ENCODE data around the gene ATXN7L1. TPM values are rescaled to one million over a fixed set of nuclear protein-coding genes. Genes with fewer than 3 reads are reported as not detected.

The ATXN7L1 gene
- total and polyA plus RNA-seq, 2 of the 13 experiments (the other 11 are each of a cell fraction or from before 2014, with no cell fraction given): 4.1 to 7.8 TPM

DNA sequence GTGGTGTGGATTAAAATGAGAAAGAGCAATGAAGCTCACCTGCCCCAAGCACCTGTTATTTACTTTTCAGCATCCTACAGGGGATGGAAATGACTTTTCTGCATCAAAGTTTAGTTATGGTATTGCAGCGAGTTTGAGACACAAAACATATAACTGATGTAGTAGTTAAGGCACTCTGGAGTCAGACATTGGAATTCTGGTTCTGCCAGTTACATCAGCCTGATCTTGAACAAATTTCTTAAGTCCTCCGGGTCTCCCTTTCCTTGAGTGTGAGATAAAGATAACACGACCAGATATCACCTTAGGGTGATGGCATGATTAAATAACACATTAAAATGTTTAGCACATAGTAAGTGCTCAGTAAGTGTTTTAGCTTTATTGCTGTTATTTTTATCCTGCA lies 97.4 kb downstream of the ATXN7L1 start:
- Histone ChIP-seq H3K4me3 (replicated peaks in 1 of 3; ENCODE audit: insufficient read depth in 1 of 3, low read depth in 2 of 3, low read length in 3 of 3) (no peak overlapping the region), H3K9me3 (ENCODE audit: low read length) (no peaks in the 10 kb centered on the region), H3K27ac (ENCODE audit: extremely low read length, insufficient read depth, low read length) (no peak overlapping the region), H2AFZ (ENCODE audit: low read length) (no peak overlapping the region), H3K27me3 (ENCODE audit: control insufficient read depth in 1 of 2, insufficient read depth in 2 of 2, low read length in 2 of 2) (no peaks in the 10 kb centered on the region), H4K20me1 (ENCODE audit: insufficient read depth, low read length) (no peaks in the 10 kb centered on the region), H3K79me2 (ENCODE audit: insufficient read depth, low read length) (no peaks in the 10 kb centered on the region), H3K36me3 (replicated peaks in 1 of 2; ENCODE audit: control insufficient read depth in 1 of 2, insufficient read depth in 2 of 2, low read length in 2 of 2) (no peaks in the 10 kb centered on the region), H3K9ac (ENCODE audit: insufficient read depth, low read depth, low read length) (no peak overlapping the region), H3K4me1 (ENCODE audit: insufficient read depth, low read length) (peaks cover 14% of the 10 kb centered on the region), H3K4me2 (ENCODE audit: low read depth, low read length) (no peak overlapping the region)
- ChIA-PET POLR2A (no interaction called here), CTCF (ENCODE audit: low intra/inter-chr PET ratio, low total read pairs) (no interaction called here)
- WGBS (ENCODE audit: low lambda C conversion rate): 84% methylated on average over 3 of the region's 3 CpGs
- intact Hi-C loops (cut with micrococcal nuclease; ENCODE audit: unreplicated experiment) (no loop called here), in situ Hi-C loops (cut with HindIII; ENCODE audit: extremely low pct_ligation_motif_present, low pct_unique_long_range_greater_than_20kb) (no loop called here)
- TF ChIP-seq ZNF530 (CRISPR knock-in tag; IDR thresholded peaks at IDR 0.05; ENCODE audit: low read depth) (no peak), MEIS1 (CRISPR knock-in tag; IDR thresholded peaks at IDR 0.05; ENCODE audit: borderline replicate concordance) (no peak)
- FAIRE-seq (no peak), DNase-seq (ENCODE audit: low spot score) (no peak), ATAC-seq (no peak)
- no TSS peak for BruUV-seq (replicated peaks)

DNA sequence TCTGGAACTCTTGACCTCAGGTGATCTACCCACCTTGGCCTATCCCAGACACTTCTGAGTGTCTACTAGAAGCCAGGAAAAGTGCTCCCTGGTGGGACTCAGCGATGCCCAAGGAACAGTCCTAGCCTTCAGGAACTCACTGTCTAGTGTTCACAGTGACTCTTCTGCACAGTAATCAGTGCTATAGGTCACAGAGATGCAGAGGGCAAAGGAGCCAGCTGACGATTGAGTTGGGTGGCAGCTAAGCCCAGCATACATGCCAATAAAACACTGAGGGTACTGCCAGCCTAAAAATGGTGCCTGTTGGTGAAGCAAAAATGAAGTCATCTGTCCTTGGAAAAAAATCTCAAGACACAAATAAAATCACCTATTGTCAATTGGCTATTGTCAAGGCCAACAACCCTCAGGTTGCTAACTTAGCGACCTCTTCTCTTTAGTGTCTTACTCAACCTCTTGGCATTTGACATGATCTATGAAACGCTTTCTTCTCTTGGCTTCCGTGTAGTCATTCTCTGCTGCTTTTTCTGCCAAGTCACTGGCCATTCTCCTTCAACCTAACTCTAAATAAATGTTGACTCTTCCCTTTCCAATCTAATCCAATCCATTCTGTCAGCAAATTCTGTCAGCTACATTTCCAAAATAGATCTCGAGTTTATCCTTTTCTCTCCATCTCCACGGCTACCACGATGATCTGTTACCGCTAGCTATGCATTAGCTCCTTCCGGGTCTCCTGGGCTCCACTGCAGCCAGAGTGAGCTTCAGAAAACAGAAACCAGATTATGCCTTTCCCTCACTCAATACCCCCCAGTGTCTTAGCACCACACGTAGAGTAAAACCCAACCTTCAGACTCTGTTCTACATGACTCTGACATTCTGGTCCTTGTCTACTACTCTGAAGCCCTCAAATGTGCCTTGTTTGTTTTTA lies 99.2 kb downstream of the ATXN7L1 start:
- DNase-seq (ENCODE audit: low spot score): no peak
- Histone ChIP-seq H3K4me3 (replicated peaks in 1 of 3; ENCODE audit: insufficient read depth in 1 of 3, low read depth in 2 of 3, low read length in 3 of 3) (no peak overlapping the region), H2AFZ (ENCODE audit: low read length) (no peak overlapping the region), H3K79me2 (ENCODE audit: insufficient read depth, low read length) (no peaks in the 10 kb centered on the region), H3K27me3 (ENCODE audit: control insufficient read depth in 1 of 2, insufficient read depth in 2 of 2, low read length in 2 of 2) (no peaks in the 10 kb centered on the region), H3K4me2 (ENCODE audit: low read depth, low read length) (no peak overlapping the region), H3K9me3 (ENCODE audit: low read length) (no peaks in the 10 kb centered on the region), H3K27ac (ENCODE audit: extremely low read length, insufficient read depth, low read length) (no peak overlapping the region), H3K4me1 (ENCODE audit: insufficient read depth, low read length) (peaks cover 14% of the 10 kb centered on the region), H3K36me3 (replicated peaks in 1 of 2; ENCODE audit: control insufficient read depth in 1 of 2, insufficient read depth in 2 of 2, low read length in 2 of 2) (no peaks in the 10 kb centered on the region), H4K20me1 (ENCODE audit: insufficient read depth, low read length) (no peaks in the 10 kb centered on the region), H3K9ac (ENCODE audit: insufficient read depth, low read depth, low read length) (no peak overlapping the region)
- in situ Hi-C loops (cut with HindIII; ENCODE audit: extremely low pct_ligation_motif_present, low pct_unique_long_range_greater_than_20kb): no loop called here
- TF ChIP-seq, protein P1, sequence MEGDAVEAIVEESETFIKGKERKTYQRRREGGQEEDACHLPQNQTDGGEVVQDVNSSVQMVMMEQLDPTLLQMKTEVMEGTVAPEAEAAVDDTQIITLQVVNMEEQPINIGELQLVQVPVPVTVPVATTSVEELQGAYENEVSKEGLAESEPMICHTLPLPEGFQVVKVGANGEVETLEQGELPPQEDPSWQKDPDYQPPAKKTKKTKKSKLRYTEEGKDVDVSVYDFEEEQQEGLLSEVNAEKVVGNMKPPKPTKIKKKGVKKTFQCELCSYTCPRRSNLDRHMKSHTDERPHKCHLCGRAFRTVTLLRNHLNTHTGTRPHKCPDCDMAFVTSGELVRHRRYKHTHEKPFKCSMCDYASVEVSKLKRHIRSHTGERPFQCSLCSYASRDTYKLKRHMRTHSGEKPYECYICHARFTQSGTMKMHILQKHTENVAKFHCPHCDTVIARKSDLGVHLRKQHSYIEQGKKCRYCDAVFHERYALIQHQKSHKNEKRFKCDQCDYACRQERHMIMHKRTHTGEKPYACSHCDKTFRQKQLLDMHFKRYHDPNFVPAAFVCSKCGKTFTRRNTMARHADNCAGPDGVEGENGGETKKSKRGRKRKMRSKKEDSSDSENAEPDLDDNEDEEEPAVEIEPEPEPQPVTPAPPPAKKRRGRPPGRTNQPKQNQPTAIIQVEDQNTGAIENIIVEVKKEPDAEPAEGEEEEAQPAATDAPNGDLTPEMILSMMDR (CRISPR knock-in tag; IDR thresholded peaks at IDR 0.05): no peak
- no peak for TF ChIP-seq REPIN1 (CRISPR knock-in tag; IDR thresholded peaks at IDR 0.05; ENCODE audit: borderline replicate concordance, low read depth)
- no peak for FAIRE-seq
- 94% methylated on average over 11 of the region's 11 CpGs for WGBS (ENCODE audit: low lambda C conversion rate)
- intact Hi-C loops (cut with micrococcal nuclease; ENCODE audit: unreplicated experiment): loop anchor here (1.0 kb wide), 2 partner anchors 53 to 100 kb away; no protein-coding TSS in a partner anchor
- ChIA-PET CTCF (ENCODE audit: low intra/inter-chr PET ratio, low total read pairs) (no interaction called here), POLR2A (interaction anchor here (1.6 kb wide), 1 partner anchor 8 kb away, joined by 3 read pairs; no protein-coding TSS in a partner anchor)
- ATAC-seq: no peak
- no TSS peak for BruUV-seq (replicated peaks)
